ENCODE data around the gene CDC37. TPM values are rescaled to one million over a fixed set of nuclear protein-coding genes. Genes with fewer than 3 reads are reported as not detected.

The CDC37 gene
- total RNA-seq, 2 experiments from 2014 or later: 294 TPM

GRCh38 chr19:10343495-10343894 is 59.8 kb downstream of the CDC37 start:
- ChIA-PET CTCF (interaction anchor here (0.5 kb wide), 1 partner anchor 27 kb away, joined by 4 read pairs; no protein-coding TSS in a partner anchor), POLR2A (no interaction called here)

Other genes with a start within 250 kb of the CDC37 start
- 100 to 1,000 TPM; 345 to 355 TPM for gene DNMT1, start 208.6 kb downstream of the CDC37 start, total RNA-seq
- gene S1PR2, start 172.2 kb downstream of the CDC37 start, total RNA-seq: 10 to 100 TPM; 14.1 to 14.3 TPM
- 100 to 1,000 TPM; 157 to 161 TPM for gene MRPL4, start 151.3 kb downstream of the CDC37 start, total RNA-seq
- gene ICAM1, start 132.4 kb downstream of the CDC37 start, total RNA-seq: 10 to 100 TPM; 57.2 to 57.8 TPM
- under 1 TPM; 0.36 to 0.91 TPM for gene ICAM4, start 116.6 kb downstream of the CDC37 start, total RNA-seq
- 1 to 10 TPM; 2.2 to 3.8 TPM for gene ICAM5, start 113.6 kb downstream of the CDC37 start, total RNA-seq
- gene ZGLP1, start 93.7 kb downstream of the CDC37 start, total RNA-seq: 1 to 10 TPM; 3.7 to 5.8 TPM
- 10 to 100 TPM; 23.8 to 27.2 TPM for gene FDX2, start 87.5 kb downstream of the CDC37 start, total RNA-seq
- 100 to 1,000 TPM; 100 to 102 TPM for gene RAVER1, start 70.0 kb downstream of the CDC37 start, total RNA-seq
- gene ICAM3, start 63.9 kb downstream of the CDC37 start, total RNA-seq: 10 to 100 TPM; 87.5 to 89.4 TPM
- 100 to 1,000 TPM; 191 to 199 TPM for gene TYK2, start 23.0 kb downstream of the CDC37 start, total RNA-seq
- 10 to 100 TPM; 30.3 to 31.2 TPM for gene PDE4A, start 17.0 kb upstream of the CDC37 start, total RNA-seq
- gene KEAP1, start 99.8 kb upstream of the CDC37 start, total RNA-seq: 10 to 100 TPM; 90.6 to 94.8 TPM
- 1 to 10 TPM in 1 of 2 experiments, under 1 TPM in 1; 0.46 to 1.1 TPM for gene S1PR5, start 113.9 kb upstream of the CDC37 start, total RNA-seq
- 10 to 100 TPM; 34.5 to 36.8 TPM for gene ATG4D, start 140.4 kb upstream of the CDC37 start, total RNA-seq
- gene KRI1, start 162.5 kb upstream of the CDC37 start, total RNA-seq: 10 to 100 TPM; 73.3 to 75.3 TPM
- 10 to 100 TPM; 35.0 to 35.9 TPM for gene CDKN2D, start 165.4 kb upstream of the CDC37 start, total RNA-seq
- not detected for gene AP1M2, start 183.8 kb upstream of the CDC37 start, total RNA-seq
- gene SLC44A2, start 222.0 kb upstream of the CDC37 start, total RNA-seq: 10 to 100 TPM; 70.6 to 74.6 TPM